ENCODE data around the gene EFNA4.
A peak's percentile ranks its signal among the peaks of the same experiment; 100 is the strongest.

Gene EFNA4

DNA sequence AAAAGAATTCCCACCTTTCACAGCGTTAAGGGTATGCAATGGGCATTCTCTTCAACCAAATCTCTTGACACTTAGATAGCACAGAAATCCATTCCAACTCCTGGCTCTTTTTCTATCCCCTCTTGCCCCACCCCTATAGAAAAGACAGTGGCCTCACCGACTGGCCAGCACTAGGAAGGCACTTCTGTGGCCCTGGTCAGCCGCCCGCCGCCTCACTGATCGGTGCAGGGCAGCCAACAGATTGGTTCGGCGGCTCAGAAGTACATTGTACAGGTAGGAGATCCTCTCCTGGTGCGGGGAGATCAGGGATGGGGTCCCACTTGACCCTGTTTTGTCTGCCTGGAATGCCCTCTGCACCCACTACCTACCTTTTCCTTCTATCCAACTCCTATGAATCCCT lies 39.2 kb upstream of the EFNA4 start:
- no peak for FAIRE-seq
- DNase-seq (ENCODE audit: insufficient read length, low spot score): no peak
- TF ChIP-seq POLR2A (IDR thresholded peaks at IDR 0.05; ENCODE audit: low read depth, low read length): no peak

DNA sequence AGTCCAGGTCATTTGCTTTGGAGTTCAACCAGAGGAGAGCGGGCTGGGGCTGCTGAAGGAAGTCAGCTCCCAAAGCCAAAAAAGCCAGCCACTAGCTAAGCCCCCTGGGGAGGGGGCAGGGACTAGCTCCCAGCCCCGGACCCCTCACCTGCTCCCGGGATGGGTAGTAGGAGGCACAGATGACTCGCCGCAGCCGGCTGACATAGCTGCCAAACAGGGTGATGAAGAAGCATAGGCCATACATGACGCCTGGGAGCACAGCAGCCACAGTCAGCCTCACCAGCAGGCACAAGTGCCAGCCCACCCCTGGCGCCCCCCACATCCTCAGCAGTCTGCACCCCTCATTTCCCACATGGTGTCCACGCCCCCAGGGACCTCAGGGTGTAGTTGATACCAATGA lies 37.4 kb upstream of the EFNA4 start:
- no peak for TF ChIP-seq POLR2A (IDR thresholded peaks at IDR 0.05; ENCODE audit: low read depth, low read length)
- DNase-seq (ENCODE audit: insufficient read length, low spot score) (no peak), FAIRE-seq (no peak)

DNA sequence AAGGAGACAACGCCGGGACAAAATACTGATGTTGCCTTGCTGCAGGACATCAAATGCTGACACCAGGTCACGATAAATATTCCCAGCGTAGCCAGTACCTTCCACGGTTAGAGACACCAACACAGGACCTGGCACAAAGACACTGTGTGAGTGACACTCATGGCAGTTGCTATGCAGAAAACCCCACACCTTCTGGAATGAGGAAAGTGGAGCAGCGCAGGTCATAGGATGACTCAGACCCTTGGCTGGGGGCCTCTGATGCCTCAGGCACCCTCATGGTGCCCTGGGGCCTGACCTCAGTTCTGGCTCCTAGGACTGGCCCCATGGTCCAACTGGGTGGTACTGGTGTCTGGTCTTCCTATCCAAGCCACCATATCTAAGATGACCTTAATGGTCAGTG lies 37.0 kb upstream of the EFNA4 start:
- TF ChIP-seq POLR2A (IDR thresholded peaks at IDR 0.05; ENCODE audit: low read depth, low read length): no peak
- DNase-seq (ENCODE audit: insufficient read length, low spot score): peak; percentile 82
- no peak for FAIRE-seq

DNA sequence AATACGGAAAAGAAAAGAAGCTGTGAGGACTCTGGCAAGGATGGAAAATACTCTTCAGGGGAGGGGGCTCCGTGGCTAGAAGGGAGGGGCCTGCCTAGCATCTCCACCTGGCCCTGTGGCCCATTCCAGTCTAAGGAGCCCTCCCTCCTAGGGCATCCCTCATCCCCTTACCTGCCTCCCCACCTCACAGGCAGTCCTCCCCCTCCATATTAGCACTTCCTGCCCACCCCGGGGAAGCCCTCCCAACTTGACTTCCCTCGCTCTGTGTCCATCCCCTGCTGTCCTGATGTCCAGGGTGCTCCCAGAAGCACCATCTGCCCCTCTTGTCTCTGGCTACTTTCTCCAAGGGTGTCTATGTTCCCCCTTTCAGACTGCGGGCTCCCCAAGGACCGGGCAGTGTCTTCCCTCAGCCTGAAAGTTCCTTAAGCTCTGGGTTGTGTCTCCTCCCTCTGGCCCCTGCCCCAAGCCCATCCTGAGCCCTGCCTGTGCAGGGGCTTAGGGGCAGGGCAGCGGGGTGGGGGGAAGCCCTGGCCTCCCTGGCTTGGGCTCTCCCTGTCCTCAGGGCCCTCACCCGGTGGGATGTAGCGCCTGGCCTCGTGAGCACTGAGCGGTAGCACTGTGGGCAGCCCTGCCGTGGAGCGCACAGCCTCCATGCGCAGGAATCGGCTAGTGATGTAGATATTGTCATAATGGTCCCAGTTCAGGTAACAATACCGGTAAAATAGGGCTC lies 33.9 kb upstream of the EFNA4 start:
- no peak for FAIRE-seq
- TF ChIP-seq POLR2A (IDR thresholded peaks at IDR 0.05; ENCODE audit: low read depth, low read length): no peak
- DNase-seq (ENCODE audit: insufficient read length, low spot score): no peak

DNA sequence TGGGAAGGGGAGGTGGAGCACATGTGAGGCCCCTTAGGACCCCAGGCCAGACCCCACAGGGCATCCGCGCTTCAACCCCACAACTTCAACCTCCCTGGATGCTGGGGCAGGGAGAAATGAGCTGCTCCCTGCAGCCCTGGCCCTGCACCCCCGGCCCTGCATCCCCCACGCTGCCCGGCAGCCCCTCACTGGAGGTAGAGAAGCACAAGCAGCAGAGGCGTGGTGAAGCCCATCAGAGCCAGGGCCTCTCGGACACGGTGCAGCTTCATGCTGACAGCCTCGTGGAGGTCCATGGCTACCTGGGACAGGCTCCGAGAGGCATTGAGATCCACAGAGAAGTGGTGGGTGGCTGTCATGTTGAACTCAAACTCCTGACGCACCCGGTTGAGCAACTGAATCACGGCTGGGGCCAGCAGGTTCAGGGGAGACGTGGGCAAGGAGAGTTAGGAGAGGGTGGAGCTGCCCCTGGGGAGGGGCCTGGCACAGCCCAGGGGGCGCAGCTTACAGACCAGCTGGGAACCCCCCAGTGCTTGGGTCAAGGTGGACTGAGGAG lies 33.2 kb upstream of the EFNA4 start:
- FAIRE-seq: no peak
- DNase-seq (ENCODE audit: insufficient read length, low spot score): no peak
- TF ChIP-seq POLR2A (IDR thresholded peaks at IDR 0.05; ENCODE audit: low read depth, low read length): no peak

DNA sequence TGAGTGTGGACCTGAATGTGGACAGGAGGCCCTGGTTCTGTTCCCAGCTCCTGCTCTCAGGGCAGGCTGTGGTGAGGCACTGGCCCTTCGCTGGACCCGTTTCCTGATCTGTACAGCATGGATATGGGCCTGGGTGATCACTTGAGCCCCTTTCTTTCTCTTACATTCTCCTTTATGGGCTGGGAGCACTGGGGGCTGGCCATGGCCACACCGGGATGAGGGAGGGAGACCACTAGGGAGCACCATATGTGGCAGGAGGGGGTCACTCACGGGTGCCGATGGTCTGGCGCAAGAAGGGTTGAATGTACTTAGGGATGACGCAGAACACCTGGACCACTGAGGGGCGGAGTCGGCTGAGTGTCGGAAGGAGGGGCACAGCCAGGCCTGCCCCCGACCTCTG lies 32.6 kb upstream of the EFNA4 start:
- TF ChIP-seq POLR2A (IDR thresholded peaks at IDR 0.05; ENCODE audit: low read depth, low read length): no peak
- FAIRE-seq (no peak), DNase-seq (ENCODE audit: insufficient read length, low spot score) (no peak)

DNA sequence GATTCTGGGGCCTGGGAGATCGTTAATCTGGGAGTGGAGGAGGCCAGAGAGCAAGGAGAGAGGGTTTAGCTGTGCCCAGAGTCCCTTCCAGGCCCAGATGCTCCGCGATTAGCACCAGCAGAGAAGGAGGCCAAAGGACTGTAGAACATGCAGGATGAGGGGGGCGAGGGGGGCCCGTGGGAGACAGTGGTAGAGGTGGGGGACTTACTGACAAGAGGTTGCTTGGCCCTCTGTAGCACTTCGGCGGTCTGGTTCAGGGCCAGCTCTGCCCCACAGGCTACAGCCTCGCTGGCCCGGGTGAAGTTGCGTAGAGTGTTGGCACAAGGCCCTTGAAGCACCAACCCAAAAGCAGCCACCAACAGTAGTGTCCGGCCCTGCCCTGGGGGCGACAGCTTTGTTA lies 30.7 kb upstream of the EFNA4 start:
- no peak for DNase-seq (ENCODE audit: insufficient read length, low spot score)
- FAIRE-seq: no peak
- TF ChIP-seq POLR2A (IDR thresholded peaks at IDR 0.05; ENCODE audit: low read depth, low read length): no peak

DNA sequence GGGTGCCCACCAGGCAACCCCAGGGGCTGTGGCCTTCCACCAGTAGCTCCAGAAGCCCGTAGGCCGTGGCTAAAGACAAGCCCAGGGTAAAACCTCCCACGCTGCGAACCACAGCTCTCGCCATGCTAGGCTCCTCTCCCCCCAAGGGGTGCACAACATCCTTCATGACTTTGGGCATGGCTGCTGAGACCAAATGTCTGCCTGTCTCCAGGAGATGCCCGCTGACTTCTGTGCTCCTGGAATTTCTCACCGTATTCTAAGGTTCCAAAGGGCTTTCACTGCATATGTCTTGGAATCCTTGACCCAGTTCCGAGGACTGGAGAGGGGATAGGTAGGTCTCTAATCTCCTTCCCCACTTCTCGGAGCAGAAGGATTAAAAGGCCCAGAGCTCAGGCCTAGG lies 30.0 kb upstream of the EFNA4 start, which contains the start of the genes DCST1 and DCST2:
DCST1 (plus strand) TSS at position 301 of the 400 bp plus-strand sequence. CDS start 213 bp downstream, outside the sequence.
DCST2 (minus strand) TSS at position 258 of the 400 bp plus-strand sequence; CDS start at position 178, 80 bp downstream.
- TF ChIP-seq POLR2A (IDR thresholded peaks at IDR 0.05; ENCODE audit: low read depth, low read length): no peak
- FAIRE-seq (no peak), DNase-seq (ENCODE audit: insufficient read length, low spot score) (no peak)

DNA sequence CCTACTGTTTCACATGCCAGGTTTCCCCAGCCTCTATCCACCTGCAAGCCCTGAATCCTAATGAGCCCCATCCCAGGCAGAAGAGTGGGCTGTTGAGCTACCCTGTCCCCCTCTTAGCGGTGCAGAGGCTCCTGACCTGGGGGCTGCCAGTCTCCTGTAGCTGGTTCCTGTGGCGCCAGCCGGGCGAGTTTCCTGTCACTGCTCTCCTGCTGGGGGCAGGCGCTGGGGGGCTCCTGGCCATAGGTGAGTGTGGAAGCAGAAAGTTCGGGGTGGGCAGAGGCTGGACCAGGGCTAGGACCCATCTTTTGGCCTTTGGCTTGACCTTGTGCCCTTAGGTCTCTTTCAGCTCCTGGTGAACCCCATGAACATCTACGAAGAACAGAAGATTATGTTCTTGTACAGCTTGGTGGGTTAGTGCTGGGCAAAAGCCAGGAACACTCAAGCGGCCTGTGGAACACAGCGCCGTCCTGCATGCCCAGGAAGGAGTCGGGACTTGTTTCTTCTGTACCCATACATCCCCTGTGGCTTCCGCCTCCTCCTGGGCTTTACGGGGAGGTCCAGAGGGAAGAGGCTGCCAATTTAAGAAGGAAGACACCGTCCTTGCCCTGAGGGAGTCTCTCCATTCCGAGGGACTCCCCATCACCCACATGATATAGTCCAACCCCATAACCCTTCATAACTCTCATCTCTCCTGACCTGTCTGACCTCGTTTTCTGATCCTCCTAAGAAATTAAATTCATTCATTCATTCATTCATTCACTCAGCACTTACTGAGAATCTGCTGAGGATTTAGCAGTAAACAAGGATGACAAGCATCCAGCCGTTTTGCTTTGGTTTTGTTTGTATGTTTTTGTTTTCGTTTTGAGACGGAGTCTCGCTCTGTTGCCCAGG lies 29.0 kb upstream of the EFNA4 start:
- no peak for TF ChIP-seq POLR2A (IDR thresholded peaks at IDR 0.05; ENCODE audit: low read depth, low read length)
- FAIRE-seq: no peak
- DNase-seq (ENCODE audit: insufficient read length, low spot score): no peak

DNA sequence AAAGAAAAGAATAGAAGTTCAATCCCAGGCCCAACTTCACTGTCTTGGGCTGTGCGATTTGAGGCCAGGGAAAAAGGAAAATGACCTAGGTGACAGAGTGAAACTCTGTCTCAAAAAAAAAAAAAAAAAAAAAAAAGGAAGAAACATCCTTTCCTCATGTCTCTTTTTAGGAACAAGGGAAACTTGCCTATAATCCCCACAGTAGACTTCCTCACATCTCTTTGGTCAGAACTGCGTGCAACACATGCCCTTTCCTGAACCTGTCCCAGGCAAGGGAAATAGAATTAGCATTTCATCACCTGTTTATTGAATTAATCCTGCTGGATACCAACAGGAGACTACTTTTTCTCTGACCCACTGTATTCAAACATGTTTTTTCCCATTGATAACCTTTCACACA lies 27.6 kb upstream of the EFNA4 start:
- DNase-seq (ENCODE audit: insufficient read length, low spot score) (no peak), FAIRE-seq (no peak)
- no peak for TF ChIP-seq POLR2A (IDR thresholded peaks at IDR 0.05; ENCODE audit: low read depth, low read length)

DNA sequence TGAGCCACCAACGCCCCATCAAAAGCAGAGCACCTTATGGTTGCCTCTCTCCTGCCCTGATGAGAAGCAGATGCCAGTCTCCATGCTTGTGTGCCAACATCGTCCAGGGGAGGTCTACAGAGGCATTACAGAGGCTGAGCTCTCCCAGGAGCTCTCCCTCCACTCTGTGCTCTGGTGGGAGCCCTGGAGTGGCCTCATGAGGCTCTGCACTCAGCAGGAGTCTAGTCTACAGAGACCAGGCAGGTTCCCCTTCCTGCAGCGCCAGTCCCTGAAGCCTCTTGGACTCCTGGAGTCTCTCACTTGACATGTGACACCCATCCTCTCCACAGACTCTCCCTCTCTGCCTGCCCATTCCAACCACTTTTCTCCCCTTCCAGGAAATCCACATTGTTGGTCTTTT lies 26.5 kb upstream of the EFNA4 start:
- no peak for TF ChIP-seq POLR2A (IDR thresholded peaks at IDR 0.05; ENCODE audit: low read depth, low read length)
- DNase-seq (ENCODE audit: insufficient read length, low spot score): no peak
- no peak for FAIRE-seq

DNA sequence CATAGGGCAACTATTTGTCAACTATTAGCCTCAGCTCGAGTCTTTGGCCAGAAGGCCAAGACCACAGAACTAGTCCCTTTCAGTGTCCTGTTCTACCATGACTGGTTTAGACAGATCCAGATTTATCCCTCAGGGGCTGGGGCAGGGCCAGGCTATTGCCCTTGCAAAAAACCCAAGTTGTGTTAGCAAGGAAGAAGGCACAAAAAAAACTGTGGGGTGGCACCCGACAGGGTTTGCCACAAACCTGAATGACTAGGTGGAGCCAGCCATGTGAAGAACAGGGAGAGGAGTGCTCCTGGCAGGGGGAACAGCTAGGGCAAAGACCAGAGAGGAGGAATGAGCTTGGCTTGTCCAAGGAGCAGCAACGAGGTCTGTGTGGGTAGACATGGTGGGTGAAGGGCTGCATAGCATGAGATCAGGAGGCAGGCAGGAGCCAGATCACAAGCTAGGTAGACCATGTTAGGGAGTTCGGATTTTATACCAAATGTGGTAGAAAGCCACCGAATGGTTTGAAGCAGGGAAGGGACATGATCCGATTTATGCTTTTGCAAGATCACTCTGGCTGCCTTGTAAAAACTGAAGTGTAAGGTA lies 25.6 kb upstream of the EFNA4 start:
- FAIRE-seq: no peak
- DNase-seq (ENCODE audit: insufficient read length, low spot score): no peak

DNA sequence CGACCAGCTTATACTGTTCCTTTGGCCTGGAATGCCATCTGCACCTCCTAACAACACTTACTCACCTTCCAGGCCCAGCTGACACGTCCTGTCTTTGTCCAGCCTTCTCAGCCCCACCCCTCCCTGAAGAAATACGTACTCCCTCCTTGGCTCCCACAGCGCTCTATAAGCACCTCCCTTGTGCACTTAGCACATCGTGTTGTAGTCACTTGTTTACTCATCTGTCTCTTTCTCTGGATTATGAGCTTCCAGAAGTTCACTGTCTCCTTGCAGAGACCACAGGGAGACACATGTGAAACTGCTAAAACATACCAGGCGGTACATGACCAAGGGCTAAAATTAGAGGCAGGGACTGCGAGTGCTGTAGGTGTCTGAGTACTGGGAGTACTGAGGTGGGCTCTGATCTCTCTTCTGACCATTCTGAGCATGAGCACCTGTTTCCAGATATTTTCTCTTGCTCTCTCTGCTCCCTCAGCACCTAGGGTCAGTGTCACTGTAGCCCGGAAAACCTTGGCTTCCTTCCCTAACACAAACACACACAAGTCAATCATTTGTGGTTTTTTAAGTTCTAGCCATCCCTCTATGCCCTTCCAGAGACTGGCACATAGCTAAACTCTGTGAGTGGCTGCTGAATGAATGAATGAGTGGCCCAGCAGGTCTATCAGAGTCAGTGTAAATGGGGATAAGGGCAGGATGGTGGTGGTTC lies 24.8 kb upstream of the EFNA4 start:
- FAIRE-seq (no peak), DNase-seq (ENCODE audit: insufficient read length, low spot score) (no peak)
- no peak for TF ChIP-seq POLR2A (IDR thresholded peaks at IDR 0.05; ENCODE audit: low read depth, low read length)

More for the DNA sequence above, 25.6 kb upstream of the EFNA4 start:
- TF ChIP-seq POLR2A (IDR thresholded peaks at IDR 0.05; ENCODE audit: low read depth, low read length): no peak
